OCI-LY1 (cell line): Measurements from ENCODE around the gene FBLIM1.

ENCODE experiments used
- CTCF ChIP-seq: fragments of 200-600 bp; sonication (generic), shearing (Covaris generic); IDR thresholded peaks from 2 replicates; pipeline ENCODE4 v1.5.1; 2017; ENCODE audit warnings: mild to moderate bottlenecking, antibody characterized with exemption, low read length, moderate library complexity, mixed read lengths
- EZH2 ChIP-seq: fragments of 200-600 bp; sonication (generic), shearing (Covaris generic); IDR thresholded peaks from 2 replicates; pipeline ENCODE4 v1.8.0; 2017; ENCODE audit warnings: borderline replicate concordance, mixed run types, mild to moderate bottlenecking, antibody characterized with exemption, low read length, moderate library complexity, mixed read lengths

- TF ChIP-seq EZH2, result no peak
- no peak for TF ChIP-seq CTCF
Observed at GRCh38 chr1:15750924-15751323, 7.7 kb upstream of the FBLIM1 start.
